Measurements from ENCODE around the gene CDK17. TPM values are rescaled to one million over a fixed set of nuclear protein-coding genes. Genes with fewer than 3 reads are reported as not detected.

The CDK17 gene
- total RNA-seq, 1 donor from 2014 or later: 46.7 TPM

- Mint-ChIP-seq H3K4me3 (ENCODE audit: unreplicated experiment) (no peak overlapping the region), H3K4me1 (ENCODE audit: low read depth, unreplicated experiment) (no peaks in the 10 kb centered on the region), H3K27me3 (ENCODE audit: unreplicated experiment) (no peaks in the 10 kb centered on the region), H3K27ac (ENCODE audit: unreplicated experiment) (no peak overlapping the region), H3K9me3 (ENCODE audit: unreplicated experiment) (no peaks in the 10 kb centered on the region), H3K36me3 (ENCODE audit: unreplicated experiment) (no peaks in the 10 kb centered on the region)
- TF ChIP-seq CTCF (IDR thresholded peaks at IDR 0.05; ENCODE audit: partially characterized antibody, unreplicated experiment): no peak
- DNase-seq: no peak
Measured at GRCh38 chr12:96310067-96310466, 90.2 kb downstream of the CDK17 start.

DNA sequence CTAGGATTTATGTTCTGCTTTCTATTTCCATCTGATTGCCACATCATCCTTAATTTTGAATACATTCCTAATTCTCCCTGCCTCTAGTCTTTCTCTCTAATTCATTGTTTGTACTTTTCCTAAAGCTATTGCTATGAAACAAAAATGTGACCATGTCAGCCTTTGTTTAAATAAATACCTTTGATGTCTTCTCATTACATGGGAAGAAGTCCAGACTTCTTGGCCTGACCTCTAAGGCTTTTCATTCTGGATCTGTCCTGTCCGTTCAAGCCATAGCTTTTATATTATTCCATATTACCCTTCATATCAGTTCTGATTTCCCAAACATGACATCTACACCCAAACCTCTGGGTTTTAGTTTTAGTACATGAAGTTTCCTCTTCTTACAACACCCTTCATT lies 91.4 kb downstream of the CDK17 start:
- Mint-ChIP-seq H3K4me3 (ENCODE audit: unreplicated experiment) (no peak overlapping the region), H3K36me3 (ENCODE audit: unreplicated experiment) (no peaks in the 10 kb centered on the region), H3K27ac (ENCODE audit: unreplicated experiment) (no peak overlapping the region), H3K27me3 (ENCODE audit: unreplicated experiment) (no peaks in the 10 kb centered on the region), H3K4me1 (ENCODE audit: low read depth, unreplicated experiment) (no peaks in the 10 kb centered on the region), H3K9me3 (ENCODE audit: unreplicated experiment) (no peaks in the 10 kb centered on the region)
- DNase-seq: no peak
- TF ChIP-seq CTCF (IDR thresholded peaks at IDR 0.05; ENCODE audit: partially characterized antibody, unreplicated experiment): no peak

DNA sequence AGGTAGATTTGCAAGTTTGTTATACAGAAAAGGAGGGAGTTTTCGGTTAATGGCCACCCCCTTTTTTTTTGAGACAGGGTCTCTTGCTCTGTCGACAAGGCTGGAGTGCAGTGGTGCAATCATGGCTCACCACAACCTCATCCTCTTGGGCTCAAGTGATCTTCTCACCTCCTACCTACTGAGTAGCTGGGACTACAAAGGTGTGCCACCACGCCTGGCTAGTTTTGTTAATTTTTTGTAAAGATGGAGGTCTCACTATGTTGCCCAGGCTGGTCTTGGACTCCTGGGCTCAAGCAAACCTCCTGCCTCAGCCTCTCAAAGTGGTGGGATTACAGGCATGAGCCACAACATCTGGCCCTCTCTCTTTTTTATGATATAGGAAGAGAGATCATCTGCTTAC lies 94.6 kb downstream of the CDK17 start:
- no peak for DNase-seq
- no peaks in the 10 kb centered on the region for H3K4me1 Mint-ChIP-seq (ENCODE audit: low read depth, unreplicated experiment)
- no peak overlapping the region for H3K27ac Mint-ChIP-seq (ENCODE audit: unreplicated experiment)
- no peaks in the 10 kb centered on the region for H3K36me3 Mint-ChIP-seq (ENCODE audit: unreplicated experiment)
- TF ChIP-seq CTCF (IDR thresholded peaks at IDR 0.05; ENCODE audit: partially characterized antibody, unreplicated experiment): no peak
- no peaks in the 10 kb centered on the region for H3K27me3 Mint-ChIP-seq (ENCODE audit: unreplicated experiment)
- no peaks in the 10 kb centered on the region for H3K9me3 Mint-ChIP-seq (ENCODE audit: unreplicated experiment)
- H3K4me3 Mint-ChIP-seq (ENCODE audit: unreplicated experiment): no peak overlapping the region

DNA sequence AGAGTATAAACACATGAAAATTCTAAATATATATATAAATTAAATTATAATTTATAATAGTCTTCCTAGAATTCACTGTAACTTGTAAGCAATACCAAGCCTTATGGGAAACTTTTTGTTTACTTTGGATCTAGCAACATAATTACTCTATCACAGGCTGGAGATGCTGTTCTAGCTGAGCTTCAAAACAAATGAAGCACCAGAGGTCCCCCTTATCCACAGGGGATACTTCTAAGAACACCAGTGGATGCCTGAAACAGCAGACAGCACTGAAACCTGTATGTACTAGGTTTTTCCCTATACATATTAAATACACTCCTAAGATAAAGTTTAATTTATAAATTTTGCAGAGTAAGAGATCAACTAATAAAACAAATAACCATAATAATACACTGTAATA lies 96.6 kb downstream of the CDK17 start:
- no peaks in the 10 kb centered on the region for H3K9me3 Mint-ChIP-seq (ENCODE audit: unreplicated experiment)
- no peak for TF ChIP-seq CTCF (IDR thresholded peaks at IDR 0.05; ENCODE audit: partially characterized antibody, unreplicated experiment)
- H3K4me3 Mint-ChIP-seq (ENCODE audit: unreplicated experiment): no peak overlapping the region
- no peaks in the 10 kb centered on the region for H3K4me1 Mint-ChIP-seq (ENCODE audit: low read depth, unreplicated experiment)
- H3K36me3 Mint-ChIP-seq (ENCODE audit: unreplicated experiment): no peaks in the 10 kb centered on the region
- H3K27ac Mint-ChIP-seq (ENCODE audit: unreplicated experiment): no peak overlapping the region
- no peak for DNase-seq
- no peaks in the 10 kb centered on the region for H3K27me3 Mint-ChIP-seq (ENCODE audit: unreplicated experiment)

- TF ChIP-seq CTCF (IDR thresholded peaks at IDR 0.05; ENCODE audit: partially characterized antibody, unreplicated experiment): no peak
- Mint-ChIP-seq H3K27me3 (ENCODE audit: unreplicated experiment) (no peaks in the 10 kb centered on the region), H3K9me3 (ENCODE audit: unreplicated experiment) (no peaks in the 10 kb centered on the region), H3K27ac (ENCODE audit: unreplicated experiment) (no peak overlapping the region), H3K4me1 (ENCODE audit: low read depth, unreplicated experiment) (no peaks in the 10 kb centered on the region), H3K36me3 (ENCODE audit: unreplicated experiment) (no peaks in the 10 kb centered on the region), H3K4me3 (ENCODE audit: unreplicated experiment) (no peak overlapping the region)
- DNase-seq: no peak
Measured at GRCh38 chr12:96302687-96303310, 97.4 kb downstream of the CDK17 start.

Data from glutamatergic neuron (in vitro differentiated cells).